DOHH2 (cell line): ENCODE data around the gene BLNK.

Experiments
- EZH2phosphoT487 ChIP-seq: fragments of 200-600 bp; sonication (generic); IDR thresholded peaks from 2 replicates; pipeline ENCODE4 v1.6.1; 2017; ENCODE audit warnings: borderline replicate concordance, mild to moderate bottlenecking, antibody characterized with exemption, low read length, moderate library complexity, mixed read lengths
- TF ChIP-seq, protein P1 (sequence below): fragments of 200-600 bp; sonication (generic); IDR thresholded peaks from one replicate; pipeline ENCODE4 v1.5.1; 2014; ENCODE audit warnings: antibody characterized with exemption, mild to moderate bottlenecking, low read depth, low read length; ENCODE audit not compliant: poor library complexity, severe bottlenecking

DNA sequence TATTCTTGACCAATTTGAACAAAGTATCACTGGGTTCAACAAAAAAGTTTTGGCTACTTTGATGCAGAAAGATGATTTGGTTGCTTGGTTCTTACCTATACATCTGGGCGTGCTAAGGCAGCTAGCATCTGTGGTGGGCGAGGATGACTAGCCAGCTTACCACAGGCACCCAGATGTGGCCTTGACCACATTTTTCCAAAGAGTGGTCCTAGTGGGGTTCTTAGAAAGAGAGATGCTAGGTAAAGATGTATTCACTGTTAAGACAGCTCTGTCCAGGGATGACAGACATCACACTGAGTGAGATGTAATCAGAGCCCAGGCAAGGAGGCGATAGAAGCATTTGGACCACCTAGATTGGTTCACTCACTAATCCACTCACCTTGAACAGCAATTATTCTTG lies 33.6 kb upstream of the BLNK start:
- TF ChIP-seq, protein P1, sequence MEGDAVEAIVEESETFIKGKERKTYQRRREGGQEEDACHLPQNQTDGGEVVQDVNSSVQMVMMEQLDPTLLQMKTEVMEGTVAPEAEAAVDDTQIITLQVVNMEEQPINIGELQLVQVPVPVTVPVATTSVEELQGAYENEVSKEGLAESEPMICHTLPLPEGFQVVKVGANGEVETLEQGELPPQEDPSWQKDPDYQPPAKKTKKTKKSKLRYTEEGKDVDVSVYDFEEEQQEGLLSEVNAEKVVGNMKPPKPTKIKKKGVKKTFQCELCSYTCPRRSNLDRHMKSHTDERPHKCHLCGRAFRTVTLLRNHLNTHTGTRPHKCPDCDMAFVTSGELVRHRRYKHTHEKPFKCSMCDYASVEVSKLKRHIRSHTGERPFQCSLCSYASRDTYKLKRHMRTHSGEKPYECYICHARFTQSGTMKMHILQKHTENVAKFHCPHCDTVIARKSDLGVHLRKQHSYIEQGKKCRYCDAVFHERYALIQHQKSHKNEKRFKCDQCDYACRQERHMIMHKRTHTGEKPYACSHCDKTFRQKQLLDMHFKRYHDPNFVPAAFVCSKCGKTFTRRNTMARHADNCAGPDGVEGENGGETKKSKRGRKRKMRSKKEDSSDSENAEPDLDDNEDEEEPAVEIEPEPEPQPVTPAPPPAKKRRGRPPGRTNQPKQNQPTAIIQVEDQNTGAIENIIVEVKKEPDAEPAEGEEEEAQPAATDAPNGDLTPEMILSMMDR: no peak
- no peak for TF ChIP-seq EZH2phosphoT487
